ENCODE measurements around the gene RBFOX2. TPM values are rescaled to one million over a fixed set of nuclear protein-coding genes. Genes with fewer than 3 reads are reported as not detected.
A peak's percentile ranks its signal among the peaks of the same experiment; 100 is the strongest.
"Not testable (repeated sequence)": the region's sequence is repeated elsewhere in the genome, so short reads cannot be mapped to it uniquely, and the experiment has no call there.

The RBFOX2 gene
- total RNA-seq, 1 experiment from 2014 or later = 57.0 TPM

- DNase-seq (ENCODE audit: low read depth, low spot score); in situ Hi-C loops (cut with HindIII; ENCODE audit: low pct_unique_long_range_greater_than_20kb, low sequenced_read_pairs): not testable (repeated sequence)
Measured at GRCh38 chr22:35993727-35994126, 34.9 kb downstream of the RBFOX2 start.

GRCh38 chr22:35993048-35993714 is 35.4 kb downstream of the RBFOX2 start:
- in situ Hi-C loops (cut with HindIII; ENCODE audit: low pct_unique_long_range_greater_than_20kb, low sequenced_read_pairs) = no loop called here
- no peak for DNase-seq (ENCODE audit: low read depth, low spot score)

- no peak for DNase-seq (ENCODE audit: low read depth, low spot score)
Measured at GRCh38 chr22:35991168-35991567, 37.5 kb downstream of the RBFOX2 start.

GRCh38 chr22:35988030-35988429 is 40.6 kb downstream of the RBFOX2 start:
- in situ Hi-C loops (cut with HindIII; ENCODE audit: low pct_unique_long_range_greater_than_20kb, low sequenced_read_pairs) = no loop called here
- DNase-seq (ENCODE audit: low read depth, low spot score) = no peak

More at GRCh38 chr22:35991168-35991567, 37.5 kb downstream of the RBFOX2 start:
- in situ Hi-C loops (cut with HindIII; ENCODE audit: low pct_unique_long_range_greater_than_20kb, low sequenced_read_pairs) = no loop called here

- DNase-seq (ENCODE audit: low read depth, low spot score) = peak; percentile 37
- in situ Hi-C loops (cut with HindIII; ENCODE audit: low pct_unique_long_range_greater_than_20kb, low sequenced_read_pairs) = no loop called here
Measured at GRCh38 chr22:35987487-35987886, 41.1 kb downstream of the RBFOX2 start.

- in situ Hi-C loops (cut with HindIII; ENCODE audit: low pct_unique_long_range_greater_than_20kb, low sequenced_read_pairs) = no loop called here
- DNase-seq (ENCODE audit: low read depth, low spot score) = no peak
Measured at GRCh38 chr22:35986088-35986487, 42.5 kb downstream of the RBFOX2 start.

GRCh38 chr22:35985371-35985770 is 43.3 kb downstream of the RBFOX2 start:
- in situ Hi-C loops (cut with HindIII; ENCODE audit: low pct_unique_long_range_greater_than_20kb, low sequenced_read_pairs) = no loop called here
- no peak for DNase-seq (ENCODE audit: low read depth, low spot score)

GRCh38 chr22:35984183-35985175 is 44.1 kb downstream of the RBFOX2 start:
- DNase-seq (ENCODE audit: low read depth, low spot score) = no peak
- in situ Hi-C loops (cut with HindIII; ENCODE audit: low pct_unique_long_range_greater_than_20kb, low sequenced_read_pairs) = no loop called here

GRCh38 chr22:35981900-35982299 is 46.7 kb downstream of the RBFOX2 start:
- DNase-seq (ENCODE audit: low read depth, low spot score) = no peak
- in situ Hi-C loops (cut with HindIII; ENCODE audit: low pct_unique_long_range_greater_than_20kb, low sequenced_read_pairs) = no loop called here

GRCh38 chr22:35978889-35979288 is 49.7 kb downstream of the RBFOX2 start:
- in situ Hi-C loops (cut with HindIII; ENCODE audit: low pct_unique_long_range_greater_than_20kb, low sequenced_read_pairs) = no loop called here
- DNase-seq (ENCODE audit: low read depth, low spot score) = no peak

GRCh38 chr22:35978201-35978600 is 50.4 kb downstream of the RBFOX2 start:
- DNase-seq (ENCODE audit: low read depth, low spot score) = no peak
- in situ Hi-C loops (cut with HindIII; ENCODE audit: low pct_unique_long_range_greater_than_20kb, low sequenced_read_pairs) = no loop called here

- in situ Hi-C loops (cut with HindIII; ENCODE audit: low pct_unique_long_range_greater_than_20kb, low sequenced_read_pairs) = no loop called here
- DNase-seq (ENCODE audit: low read depth, low spot score) = no peak
Measured at GRCh38 chr22:35977136-35977535, 51.5 kb downstream of the RBFOX2 start.

GRCh38 chr22:35973388-35973787 is 55.2 kb downstream of the RBFOX2 start:
- in situ Hi-C loops (cut with HindIII; ENCODE audit: low pct_unique_long_range_greater_than_20kb, low sequenced_read_pairs) = no loop called here
- DNase-seq (ENCODE audit: low read depth, low spot score) = no peak

GRCh38 chr22:35972559-35972958 is 56.1 kb downstream of the RBFOX2 start:
- DNase-seq (ENCODE audit: low read depth, low spot score) = no peak
- in situ Hi-C loops (cut with HindIII; ENCODE audit: low pct_unique_long_range_greater_than_20kb, low sequenced_read_pairs) = no loop called here

GRCh38 chr22:35971456-35972119 is 57.0 kb downstream of the RBFOX2 start:
- peak; percentile 87 for DNase-seq (ENCODE audit: low read depth, low spot score)
- in situ Hi-C loops (cut with HindIII; ENCODE audit: low pct_unique_long_range_greater_than_20kb, low sequenced_read_pairs) = no loop called here

- no peak for DNase-seq (ENCODE audit: low read depth, low spot score)
- in situ Hi-C loops (cut with HindIII; ENCODE audit: low pct_unique_long_range_greater_than_20kb, low sequenced_read_pairs) = no loop called here
Measured at GRCh38 chr22:35970616-35971455, 57.8 kb downstream of the RBFOX2 start.

- in situ Hi-C loops (cut with HindIII; ENCODE audit: low pct_unique_long_range_greater_than_20kb, low sequenced_read_pairs) = no loop called here
- no peak for DNase-seq (ENCODE audit: low read depth, low spot score)
Measured at GRCh38 chr22:35967046-35967397, 61.6 kb downstream of the RBFOX2 start.

Data from SK-MEL-5 (cell line).